ENCODE results near the gene TMEM132A. TPM values are rescaled to one million over a fixed set of nuclear protein-coding genes. Genes with fewer than 3 reads are reported as not detected.

TMEM132A gene
- polyA plus RNA-seq, 1 of the 3 experiments (the other 2 are of a cell fraction) = 66.9 TPM

DNA sequence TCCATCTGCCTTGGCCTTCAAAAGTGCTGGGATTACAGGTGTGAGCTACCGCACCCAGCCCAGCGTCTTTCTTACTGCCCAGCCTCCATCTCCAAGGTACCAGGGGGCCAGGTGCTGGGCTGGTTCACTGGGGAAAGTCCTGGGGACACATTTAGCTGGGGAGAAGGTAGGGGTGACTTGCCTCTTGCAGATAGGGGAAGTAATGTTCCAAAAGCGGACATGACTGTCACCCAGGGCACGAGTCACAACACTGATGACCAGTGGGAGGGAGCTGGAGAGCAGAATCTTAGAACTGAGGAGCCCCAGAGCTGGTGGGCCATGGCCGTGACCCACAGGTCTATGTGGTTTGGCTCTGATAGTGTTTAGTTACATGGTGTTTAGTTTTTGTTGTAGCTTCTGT is 30.2 kb downstream of the TMEM132A start:
- Histone ChIP-seq H3K27ac (ENCODE audit: low read depth in 2 of 2, low read length in 1 of 2) (no peak overlapping the region), H3K4me3 (ENCODE audit: low read depth in 2 of 2, low read length in 1 of 2) (no peak overlapping the region), H4K20me1 (ENCODE audit: insufficient read depth) (no peaks in the 10 kb centered on the region), H3K79me2 (ENCODE audit: insufficient read depth) (no peaks in the 10 kb centered on the region), H3K36me3 (replicated peaks in 1 of 2; ENCODE audit: control insufficient read depth in 1 of 2, insufficient read depth in 2 of 2, low read length in 1 of 2) (no peaks in the 10 kb centered on the region), H3K9me3 (no peaks in the 10 kb centered on the region), H3K27me3 (ENCODE audit: insufficient read depth) (no peaks in the 10 kb centered on the region; the same call in 1 of the 2 replicates), H3K9ac (no peak overlapping the region), H3K4me2 (no peak overlapping the region), H2AFZ (ENCODE audit: low read depth) (no peak overlapping the region), H3F3A (replicated peaks; ENCODE audit: insufficient read depth) (no peaks in the 10 kb centered on the region), H3K9me2 (no peaks in the 10 kb centered on the region), H3K4me1 (ENCODE audit: control insufficient read depth in 1 of 2, insufficient read depth in 2 of 2, low read depth in 1 of 2, low read length in 1 of 2) (no peaks in the 10 kb centered on the region)
- ChIA-PET CTCF (interaction anchor here (1.0 to 1.6 kb wide), 2 partner anchors 8 to 123 kb away, joined by 4 to 5 read pairs; no protein-coding TSS in a partner anchor), POLR2A (no interaction called here)
- TF ChIP-seq FOSL2 (IDR thresholded peaks at IDR 0.05; ENCODE audit: borderline replicate concordance, low read depth) = no peak
- no peak for DNase-seq
- WGBS (ENCODE audit: low lambda C conversion rate) = 62% methylated on average over 5 of the region's 5 CpGs

DNA sequence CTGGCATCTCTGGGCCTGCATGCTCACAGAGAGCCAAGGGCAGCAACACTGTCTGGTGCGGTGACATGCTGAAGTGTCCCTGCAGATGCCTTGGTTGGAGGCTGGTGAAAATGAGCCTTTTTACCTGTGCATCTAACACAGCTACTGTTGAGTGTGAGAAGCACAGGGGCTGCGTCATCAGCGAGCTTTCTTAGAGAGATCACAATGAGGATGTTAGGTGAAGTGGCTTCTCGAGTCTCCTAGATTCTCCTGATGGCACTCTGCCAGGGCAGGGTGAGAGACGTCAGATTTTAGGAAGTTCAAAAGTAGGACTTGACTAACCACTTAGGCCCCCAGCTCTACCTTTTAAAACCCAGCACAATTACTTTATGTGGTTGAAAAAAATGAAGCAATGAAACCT is 31.3 kb downstream of the TMEM132A start:
- ChIA-PET CTCF (interaction anchor here (0.6 to 1.6 kb wide), 2 partner anchors 68 to 124 kb away, joined by 3 to 5 read pairs; no protein-coding TSS in a partner anchor), POLR2A (no interaction called here)
- no peak overlapping the region for H3K4me3 ChIP-seq (ENCODE audit: low read depth in 2 of 2, low read length in 1 of 2)
- no peaks in the 10 kb centered on the region for H3K9me3 ChIP-seq
- no peak for TF ChIP-seq RXRA (IDR thresholded peaks at IDR 0.05; ENCODE audit: borderline replicate concordance, low read depth)
- no peak for TF ChIP-seq NRF1 (IDR thresholded peaks at IDR 0.05; ENCODE audit: low read depth, low read length)
- no peak for TF ChIP-seq GABPA (IDR thresholded peaks at IDR 0.05; ENCODE audit: low read depth)
- no peak for TF ChIP-seq GATA2 (CRISPR knock-in tag; IDR thresholded peaks at IDR 0.05)
- TF ChIP-seq SMC3 (IDR thresholded peaks at IDR 0.05; ENCODE audit: low read depth, low read length) = no peak
- TF ChIP-seq TCF12 (IDR thresholded peaks at IDR 0.05) = no peak
- TF ChIP-seq NFIC (IDR thresholded peaks at IDR 0.05; ENCODE audit: borderline replicate concordance) = no peak
- TF ChIP-seq EP300 (IDR thresholded peaks at IDR 0.05; ENCODE audit: borderline replicate concordance in 1 of 2, low read depth in 1 of 2, low read length in 1 of 2) = no peak
- TF ChIP-seq, protein P1, sequence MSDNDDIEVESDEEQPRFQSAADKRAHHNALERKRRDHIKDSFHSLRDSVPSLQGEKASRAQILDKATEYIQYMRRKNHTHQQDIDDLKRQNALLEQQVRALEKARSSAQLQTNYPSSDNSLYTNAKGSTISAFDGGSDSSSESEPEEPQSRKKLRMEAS (IDR thresholded peaks at IDR 0.05; ENCODE audit: low read depth) = no peak
- no peak for TF ChIP-seq ELF1 (IDR thresholded peaks at IDR 0.05)
- no peak for TF ChIP-seq TAF1 (IDR thresholded peaks at IDR 0.05; ENCODE audit: borderline replicate concordance, low read depth, low read length)
- TF ChIP-seq FOSL2 (IDR thresholded peaks at IDR 0.05; ENCODE audit: borderline replicate concordance, low read depth) = no peak
- no peak for TF ChIP-seq FOXJ3 (CRISPR knock-in tag; IDR thresholded peaks at IDR 0.05)
- no peak for TF ChIP-seq MXI1 (IDR thresholded peaks at IDR 0.05; ENCODE audit: low read depth, low read length)
- TF ChIP-seq JUND (IDR thresholded peaks at IDR 0.05) = no peak
- TF ChIP-seq, protein P2, sequence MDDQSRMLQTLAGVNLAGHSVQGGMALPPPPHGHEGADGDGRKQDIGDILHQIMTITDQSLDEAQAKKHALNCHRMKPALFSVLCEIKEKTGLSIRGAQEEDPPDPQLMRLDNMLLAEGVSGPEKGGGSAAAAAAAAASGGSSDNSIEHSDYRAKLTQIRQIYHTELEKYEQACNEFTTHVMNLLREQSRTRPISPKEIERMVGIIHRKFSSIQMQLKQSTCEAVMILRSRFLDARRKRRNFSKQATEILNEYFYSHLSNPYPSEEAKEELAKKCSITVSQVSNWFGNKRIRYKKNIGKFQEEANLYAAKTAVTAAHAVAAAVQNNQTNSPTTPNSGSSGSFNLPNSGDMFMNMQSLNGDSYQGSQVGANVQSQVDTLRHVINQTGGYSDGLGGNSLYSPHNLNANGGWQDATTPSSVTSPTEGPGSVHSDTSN (IDR thresholded peaks at IDR 0.05) = no peak
- TF ChIP-seq, protein P3, sequence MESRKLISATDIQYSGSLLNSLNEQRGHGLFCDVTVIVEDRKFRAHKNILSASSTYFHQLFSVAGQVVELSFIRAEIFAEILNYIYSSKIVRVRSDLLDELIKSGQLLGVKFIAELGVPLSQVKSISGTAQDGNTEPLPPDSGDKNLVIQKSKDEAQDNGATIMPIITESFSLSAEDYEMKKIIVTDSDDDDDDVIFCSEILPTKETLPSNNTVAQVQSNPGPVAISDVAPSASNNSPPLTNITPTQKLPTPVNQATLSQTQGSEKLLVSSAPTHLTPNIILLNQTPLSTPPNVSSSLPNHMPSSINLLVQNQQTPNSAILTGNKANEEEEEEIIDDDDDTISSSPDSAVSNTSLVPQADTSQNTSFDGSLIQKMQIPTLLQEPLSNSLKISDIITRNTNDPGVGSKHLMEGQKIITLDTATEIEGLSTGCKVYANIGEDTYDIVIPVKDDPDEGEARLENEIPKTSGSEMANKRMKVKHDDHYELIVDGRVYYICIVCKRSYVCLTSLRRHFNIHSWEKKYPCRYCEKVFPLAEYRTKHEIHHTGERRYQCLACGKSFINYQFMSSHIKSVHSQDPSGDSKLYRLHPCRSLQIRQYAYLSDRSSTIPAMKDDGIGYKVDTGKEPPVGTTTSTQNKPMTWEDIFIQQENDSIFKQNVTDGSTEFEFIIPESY (IDR thresholded peaks at IDR 0.05; ENCODE audit: borderline replicate concordance, low read depth) = no peak
- no peak for TF ChIP-seq CHD2 (IDR thresholded peaks at IDR 0.05; ENCODE audit: low read length, partially characterized antibody)
- TF ChIP-seq TEAD4 (IDR thresholded peaks at IDR 0.05; ENCODE audit: borderline replicate concordance, insufficient read depth) = no peak
- TF ChIP-seq, protein P4, sequence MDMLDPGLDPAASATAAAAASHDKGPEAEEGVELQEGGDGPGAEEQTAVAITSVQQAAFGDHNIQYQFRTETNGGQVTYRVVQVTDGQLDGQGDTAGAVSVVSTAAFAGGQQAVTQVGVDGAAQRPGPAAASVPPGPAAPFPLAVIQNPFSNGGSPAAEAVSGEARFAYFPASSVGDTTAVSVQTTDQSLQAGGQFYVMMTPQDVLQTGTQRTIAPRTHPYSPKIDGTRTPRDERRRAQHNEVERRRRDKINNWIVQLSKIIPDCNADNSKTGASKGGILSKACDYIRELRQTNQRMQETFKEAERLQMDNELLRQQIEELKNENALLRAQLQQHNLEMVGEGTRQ (IDR thresholded peaks at IDR 0.05; ENCODE audit: borderline replicate concordance, low read depth, low read length) = no peak
- 62% methylated on average over 5 of the region's 5 CpGs for WGBS (ENCODE audit: low lambda C conversion rate)
- H4K20me1 ChIP-seq (ENCODE audit: insufficient read depth) = no peaks in the 10 kb centered on the region
- no peaks in the 10 kb centered on the region for H3F3A ChIP-seq (replicated peaks; ENCODE audit: insufficient read depth)
- no peaks in the 10 kb centered on the region for H3K4me1 ChIP-seq (ENCODE audit: control insufficient read depth in 1 of 2, insufficient read depth in 2 of 2, low read depth in 1 of 2, low read length in 1 of 2)
- DNase-seq = no peak
- no peaks in the 10 kb centered on the region for H3K9me2 ChIP-seq
- no peak overlapping the region for H3K9ac ChIP-seq
- H3K27ac ChIP-seq (ENCODE audit: low read depth in 2 of 2, low read length in 1 of 2) = no peak overlapping the region
- H3K36me3 ChIP-seq (replicated peaks in 1 of 2; ENCODE audit: control insufficient read depth in 1 of 2, insufficient read depth in 2 of 2, low read length in 1 of 2) = no peaks in the 10 kb centered on the region
- H3K27me3 ChIP-seq (ENCODE audit: insufficient read depth) = no peaks in the 10 kb centered on the region; the same call in 1 of the 2 replicates
- H2AFZ ChIP-seq (ENCODE audit: low read depth) = no peak overlapping the region
- no peak overlapping the region for H3K4me2 ChIP-seq
- no peaks in the 10 kb centered on the region for H3K79me2 ChIP-seq (ENCODE audit: insufficient read depth)
